GM12874 (cell line): ENCODE results near the gene NUP214.

Experiments used
- TF ChIP-seq, protein P1 (sequence below): IDR thresholded peaks from 2 replicates; pipeline ENCODE4 v1.5.1; 2011; ENCODE audit warnings: low read depth, mild to moderate bottlenecking, control low read depth, low read length, moderate library complexity; ENCODE audit not compliant: insufficient read depth

The NUP214 gene

DNA sequence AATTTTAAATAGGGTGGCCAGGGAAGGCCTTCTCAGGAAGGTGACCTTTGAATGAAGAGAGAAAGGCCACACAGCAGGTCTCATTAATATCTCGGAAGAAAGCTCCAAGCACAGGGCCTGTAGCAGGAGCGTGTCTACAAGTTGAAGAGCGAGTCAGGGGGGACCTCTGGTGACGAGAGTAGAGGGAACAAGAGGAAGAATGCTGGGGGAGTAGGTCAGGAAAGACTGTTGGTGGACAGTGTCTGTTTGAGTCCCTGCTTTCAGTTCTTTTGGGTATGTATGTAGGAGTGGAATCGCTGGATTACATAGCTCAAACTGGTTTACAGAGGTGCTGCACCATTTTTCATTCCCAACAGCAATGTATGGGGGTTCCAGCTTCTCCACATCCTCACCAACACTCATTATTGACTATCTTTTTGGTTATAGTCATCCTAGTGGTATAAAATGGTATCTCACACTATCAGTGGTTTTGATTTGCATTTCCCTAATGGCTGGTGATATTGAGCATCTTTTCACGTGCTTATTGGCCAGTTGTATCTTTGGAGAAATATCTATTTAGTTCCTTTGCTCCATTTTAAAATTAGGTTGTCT lies 55.8 kb downstream of the NUP214 start:
- TF ChIP-seq, protein P1, sequence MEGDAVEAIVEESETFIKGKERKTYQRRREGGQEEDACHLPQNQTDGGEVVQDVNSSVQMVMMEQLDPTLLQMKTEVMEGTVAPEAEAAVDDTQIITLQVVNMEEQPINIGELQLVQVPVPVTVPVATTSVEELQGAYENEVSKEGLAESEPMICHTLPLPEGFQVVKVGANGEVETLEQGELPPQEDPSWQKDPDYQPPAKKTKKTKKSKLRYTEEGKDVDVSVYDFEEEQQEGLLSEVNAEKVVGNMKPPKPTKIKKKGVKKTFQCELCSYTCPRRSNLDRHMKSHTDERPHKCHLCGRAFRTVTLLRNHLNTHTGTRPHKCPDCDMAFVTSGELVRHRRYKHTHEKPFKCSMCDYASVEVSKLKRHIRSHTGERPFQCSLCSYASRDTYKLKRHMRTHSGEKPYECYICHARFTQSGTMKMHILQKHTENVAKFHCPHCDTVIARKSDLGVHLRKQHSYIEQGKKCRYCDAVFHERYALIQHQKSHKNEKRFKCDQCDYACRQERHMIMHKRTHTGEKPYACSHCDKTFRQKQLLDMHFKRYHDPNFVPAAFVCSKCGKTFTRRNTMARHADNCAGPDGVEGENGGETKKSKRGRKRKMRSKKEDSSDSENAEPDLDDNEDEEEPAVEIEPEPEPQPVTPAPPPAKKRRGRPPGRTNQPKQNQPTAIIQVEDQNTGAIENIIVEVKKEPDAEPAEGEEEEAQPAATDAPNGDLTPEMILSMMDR: peak; percentile 26; the same call in 1 of the 2 replicates

DNA sequence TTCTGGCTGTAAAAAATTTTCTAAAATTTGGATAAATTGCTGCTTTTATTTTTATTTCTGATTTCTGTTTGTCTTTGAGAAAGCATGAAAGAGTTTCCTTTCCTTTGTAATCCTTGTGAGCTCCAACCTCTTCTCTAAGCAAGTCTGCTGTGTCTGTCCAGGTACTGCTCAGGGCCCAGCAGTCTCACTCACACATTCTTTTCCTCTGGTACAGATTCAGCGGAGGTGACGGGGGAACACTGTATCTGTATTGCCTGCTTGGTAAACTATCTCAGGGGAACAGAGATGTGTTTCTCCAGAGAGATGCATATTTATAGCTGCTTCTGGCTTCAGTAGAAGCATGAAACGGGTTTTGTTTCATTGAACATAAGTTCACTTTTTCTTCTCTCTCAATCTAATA lies 60.5 kb downstream of the NUP214 start:
- TF ChIP-seq, protein P1: no peak

DNA sequence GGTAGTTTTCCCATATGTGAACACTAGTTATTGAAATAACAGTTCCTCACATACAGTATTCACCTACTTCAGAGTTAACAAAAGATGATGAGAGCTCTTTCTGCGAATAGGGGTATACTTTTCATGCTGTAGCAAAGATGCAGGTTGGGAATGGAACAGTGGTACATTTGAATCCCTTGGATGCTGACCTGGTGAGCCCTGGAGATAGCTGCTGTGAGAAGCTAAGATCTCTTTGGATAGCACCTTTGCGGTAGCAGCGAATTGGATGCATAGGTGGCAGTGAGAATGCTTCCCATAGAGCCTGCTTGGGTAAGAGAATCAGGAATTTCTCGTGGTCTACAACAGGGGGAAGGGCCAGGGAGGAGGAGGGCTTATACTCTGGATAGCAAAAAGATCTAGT lies 61.2 kb downstream of the NUP214 start:
- TF ChIP-seq, protein P1: no peak

DNA sequence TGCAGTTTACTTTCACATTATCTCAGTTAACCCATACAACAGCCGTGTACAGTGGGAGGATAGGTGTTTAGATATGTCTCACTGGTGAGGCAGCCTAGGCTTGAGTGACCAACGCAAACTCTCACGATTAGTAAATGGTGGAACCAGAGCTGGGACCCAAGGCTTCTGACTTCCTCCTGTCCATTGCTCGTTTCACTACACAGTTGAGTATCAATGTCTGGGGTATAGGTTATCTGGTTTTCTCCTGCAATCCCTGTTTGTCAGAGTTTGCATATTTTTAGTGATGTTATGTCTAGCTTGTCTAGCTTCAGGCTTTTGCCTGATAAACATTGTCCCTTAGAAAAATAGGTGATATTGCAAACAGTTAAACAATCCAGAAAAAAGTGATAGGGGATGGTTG lies 62.6 kb downstream of the NUP214 start:
- TF ChIP-seq, protein P1: no peak

DNA sequence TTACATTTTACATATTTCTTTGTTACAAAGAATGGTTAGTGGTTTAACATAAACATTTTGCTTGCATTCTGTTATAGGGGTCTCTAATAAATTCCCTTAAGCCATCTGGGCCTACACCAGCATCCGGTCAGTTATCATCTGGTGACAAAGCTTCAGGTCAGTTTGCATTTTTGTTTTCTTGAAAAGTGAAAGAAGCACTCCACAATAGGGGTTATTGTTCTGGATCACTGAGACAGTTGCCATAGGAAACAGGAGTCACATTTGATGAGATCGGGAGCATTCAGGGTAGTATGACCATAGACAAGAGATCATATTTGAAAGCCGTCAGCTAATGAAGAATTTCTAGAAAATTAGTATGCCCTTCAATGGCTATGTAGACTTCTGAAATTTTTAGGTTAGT lies 63.6 kb downstream of the NUP214 start:
- TF ChIP-seq, protein P1: no peak

DNA sequence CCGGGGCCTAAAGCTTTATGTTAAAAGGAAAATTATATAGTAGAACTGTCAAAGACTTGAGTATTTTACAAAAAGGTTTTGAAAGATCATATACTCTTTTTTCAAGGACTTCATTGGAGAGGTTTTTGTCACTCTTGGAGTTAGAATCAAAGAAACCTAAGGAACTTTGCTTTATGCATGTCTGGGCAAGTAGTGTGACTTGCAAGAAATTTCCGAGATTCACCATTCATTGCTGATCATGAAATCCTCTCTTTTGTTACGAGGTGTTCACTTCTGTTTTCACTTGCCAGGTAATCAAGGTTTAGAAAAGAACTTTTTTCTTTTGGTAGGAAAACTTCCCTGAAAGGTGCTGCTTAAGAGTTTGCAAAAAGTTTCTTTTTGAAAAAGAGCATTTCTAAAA lies 64.8 kb downstream of the NUP214 start:
- TF ChIP-seq, protein P1: no peak

DNA sequence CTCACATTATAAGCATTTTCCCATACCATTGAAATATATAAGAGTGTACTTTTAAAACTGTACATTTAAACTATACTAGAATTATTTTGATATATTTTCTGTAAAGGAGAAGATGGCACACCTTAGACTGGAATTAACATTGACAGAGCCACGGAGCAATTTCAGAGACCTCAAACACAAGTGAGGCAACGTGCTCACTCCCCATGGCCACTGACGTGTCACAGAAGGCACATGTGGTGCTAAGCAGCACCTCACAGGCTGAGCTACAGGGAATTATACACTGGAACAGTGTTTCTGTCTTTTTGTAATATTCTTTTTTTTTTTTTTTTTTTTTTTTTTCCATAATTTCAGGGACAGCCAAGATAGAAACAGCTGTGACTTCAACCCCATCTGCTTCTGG lies 66.5 kb downstream of the NUP214 start:
- TF ChIP-seq, protein P1: no peak
